A673 (cell line): ENCODE measurements around the gene CCDC63. TPM values are rescaled to one million over a fixed set of nuclear protein-coding genes. Genes with fewer than 3 reads are reported as not detected.

Source experiments
- BruUV-seq: library from RNA; stranded (reverse); fragments of 400-500 nt; replicated peaks from 2 replicates; lab custom pipeline; 2021; lab: Mats Ljungman, UMichigan
- CTCF ChIA-PET: fragments of 300-600 bp; sonication (Branson Sonifier 250); formaldehyde crosslinking; loops from one replicate; lab custom pipeline; 2022; ENCODE audit warnings: antibody characterized with exemption; lab: Charles Lee
- POLR2A ChIA-PET: fragments of 300-600 bp; sonication (Branson Sonifier 250); formaldehyde crosslinking; loops from one replicate; lab custom pipeline; 2022; ENCODE audit warnings: antibody characterized with exemption; ENCODE audit not compliant: low non-redundant PET; lab: Charles Lee
- DNase-seq: peaks from one replicate; pipeline ENCODE4 v3.0.0-alpha.2; 2015; ENCODE audit warnings: low spot score
- H3K27ac ChIP-seq: fragments of 200-600 bp; sonication (generic); 2 replicates; pipeline ENCODE4 v1.5.1; 2016; ENCODE audit warnings: mixed run types, low read depth, mild to moderate bottlenecking, mixed read lengths, antibody characterized with exemption, low read length; ENCODE audit not compliant: poor library complexity, severe bottlenecking
- H3K27me3 ChIP-seq: fragments of 200-600 bp; sonication (generic); replicated peaks from 2 replicates; pipeline ENCODE4 v1.6.1; 2017; ENCODE audit warnings: mixed run types, low read depth, mild to moderate bottlenecking, mixed read lengths, antibody characterized with exemption, low read length; ENCODE audit not compliant: insufficient read depth, poor library complexity
- H3K36me3 ChIP-seq: fragments of 200-600 bp; sonication (generic); 2 replicates; pipeline ENCODE4 v1.6.1; 2016; ENCODE audit warnings: mixed run types, mild to moderate bottlenecking, mixed read lengths, antibody characterized with exemption, low read length; ENCODE audit not compliant: insufficient read depth, poor library complexity, severe bottlenecking
- H3K4me1 ChIP-seq: fragments of 200-600 bp; sonication (generic); 2 replicates; pipeline ENCODE4 v1.6.1; 2017; ENCODE audit warnings: mixed run types, mild to moderate bottlenecking, mixed read lengths, antibody characterized with exemption, low read length; ENCODE audit not compliant: insufficient read depth, poor library complexity, severe bottlenecking
- H3K4me3 ChIP-seq: fragments of 200-600 bp; sonication (generic); 2 replicates; pipeline ENCODE4 v1.5.1; 2016; ENCODE audit warnings: low read depth, mixed run types, mild to moderate bottlenecking, mixed read lengths, low read length; ENCODE audit not compliant: poor library complexity, severe bottlenecking
- H3K9me3 ChIP-seq: fragments of 200-600 bp; sonication (generic); 2 replicates; pipeline ENCODE4 v1.6.1; 2016; ENCODE audit warnings: mixed run types, low read depth, mild to moderate bottlenecking, mixed read lengths, antibody characterized with exemption, low read length; ENCODE audit not compliant: poor library complexity, severe bottlenecking
- EZH2 ChIP-seq: fragments of 200-600 bp; sonication (generic); IDR thresholded peaks from 2 replicates; pipeline ENCODE4 v1.6.1; 2017; ENCODE audit warnings: borderline replicate concordance, low read depth, mild to moderate bottlenecking, mixed read lengths, antibody characterized with exemption, low read length; ENCODE audit not compliant: poor library complexity, severe bottlenecking
- intact Hi-C: fragments of 100-400 bp; cut with micrococcal nuclease; formaldehyde crosslinking; loops from one replicate; pipeline ENCODE4 v1.10.0; 2022; ENCODE audit not compliant: unreplicated experiment
- total RNA-seq: library from RNA; stranded (reverse); gene quantifications from 2 replicates; pipeline ENCODE4 v1.2.3, GENCODE V29; 2021
- TF ChIP-seq, protein P1 (sequence below): fragments of 300-800, 200-600 bp; sonication (generic); conservative IDR thresholded peaks from 2 replicates; pipeline ENCODE4 v1.5.1; 2017; ENCODE audit warnings: low read depth, mild to moderate bottlenecking, antibody characterized with exemption, low read length, moderate library complexity, mixed read lengths

The CCDC63 gene
- total RNA-seq, 1 experiment from 2014 or later, result 0.24 TPM

- intact Hi-C loops, result no loop called here
- H3K9me3 ChIP-seq, result no peaks in the 10 kb centered on the region
- no peak overlapping the region for H3K27ac ChIP-seq
- H3K27me3 ChIP-seq, result no peaks in the 10 kb centered on the region
- ChIA-PET POLR2A (interaction anchor here (0.6 kb wide), 1 partner anchor 287 kb away, joined by 3 read pairs; no protein-coding TSS in a partner anchor), CTCF (no interaction called here)
- no TSS peak for BruUV-seq
- TF ChIP-seq, protein P1, sequence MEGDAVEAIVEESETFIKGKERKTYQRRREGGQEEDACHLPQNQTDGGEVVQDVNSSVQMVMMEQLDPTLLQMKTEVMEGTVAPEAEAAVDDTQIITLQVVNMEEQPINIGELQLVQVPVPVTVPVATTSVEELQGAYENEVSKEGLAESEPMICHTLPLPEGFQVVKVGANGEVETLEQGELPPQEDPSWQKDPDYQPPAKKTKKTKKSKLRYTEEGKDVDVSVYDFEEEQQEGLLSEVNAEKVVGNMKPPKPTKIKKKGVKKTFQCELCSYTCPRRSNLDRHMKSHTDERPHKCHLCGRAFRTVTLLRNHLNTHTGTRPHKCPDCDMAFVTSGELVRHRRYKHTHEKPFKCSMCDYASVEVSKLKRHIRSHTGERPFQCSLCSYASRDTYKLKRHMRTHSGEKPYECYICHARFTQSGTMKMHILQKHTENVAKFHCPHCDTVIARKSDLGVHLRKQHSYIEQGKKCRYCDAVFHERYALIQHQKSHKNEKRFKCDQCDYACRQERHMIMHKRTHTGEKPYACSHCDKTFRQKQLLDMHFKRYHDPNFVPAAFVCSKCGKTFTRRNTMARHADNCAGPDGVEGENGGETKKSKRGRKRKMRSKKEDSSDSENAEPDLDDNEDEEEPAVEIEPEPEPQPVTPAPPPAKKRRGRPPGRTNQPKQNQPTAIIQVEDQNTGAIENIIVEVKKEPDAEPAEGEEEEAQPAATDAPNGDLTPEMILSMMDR, result no peak
- no peak for TF ChIP-seq EZH2
- no peak overlapping the region for H3K4me3 ChIP-seq
- H3K4me1 ChIP-seq, result no peaks in the 10 kb centered on the region
- no peaks in the 10 kb centered on the region for H3K36me3 ChIP-seq
- no peak for DNase-seq
Observed at GRCh38 chr12:110923192-110923591, 76.4 kb downstream of the CCDC63 start.

- H3K4me3 ChIP-seq, result no peak overlapping the region
- TF ChIP-seq EZH2, result no peak
- TF ChIP-seq, protein P1, result no peak
- H3K4me1 ChIP-seq, result no peaks in the 10 kb centered on the region
- H3K27ac ChIP-seq, result no peak overlapping the region
- H3K9me3 ChIP-seq, result no peaks in the 10 kb centered on the region
- intact Hi-C loops, result no loop called here
- BruUV-seq, result no TSS peak
- H3K27me3 ChIP-seq, result no peaks in the 10 kb centered on the region
- no peak for DNase-seq
- POLR2A ChIA-PET, result no interaction called here
- H3K36me3 ChIP-seq, result no peaks in the 10 kb centered on the region
- CTCF ChIA-PET, result no interaction called here
Observed at GRCh38 chr12:110923692-110924334, 77.0 kb downstream of the CCDC63 start.

DNA sequence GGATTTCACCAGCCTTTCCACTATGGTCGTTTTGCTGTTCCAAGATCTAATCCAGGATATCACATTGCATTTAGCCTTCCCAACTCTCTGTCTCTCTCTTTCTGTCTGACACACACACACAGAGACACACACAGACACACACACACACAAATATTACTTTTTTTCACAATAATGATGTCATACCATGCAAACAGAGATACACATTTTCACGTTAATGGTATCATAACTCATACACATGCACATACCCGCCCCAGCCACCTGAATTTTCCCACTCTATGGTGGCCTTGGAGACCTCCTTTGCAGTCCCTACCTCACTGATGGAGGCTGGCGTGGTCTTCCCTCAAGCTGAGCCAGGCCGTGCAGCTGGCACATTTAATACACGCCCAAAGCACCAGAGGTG is 80.8 kb downstream of the CCDC63 start:
- TF ChIP-seq, protein P1, result no peak
- TF ChIP-seq EZH2, result no peak
- CTCF ChIA-PET, result no interaction called here

More for the DNA sequence above, 80.8 kb downstream of the CCDC63 start:
- intact Hi-C loops, result no loop called here
- no TSS peak for BruUV-seq
- H3K4me3 ChIP-seq, result no peak overlapping the region
- H3K4me1 ChIP-seq, result no peaks in the 10 kb centered on the region
- DNase-seq, result no peak
- POLR2A ChIA-PET, result no interaction called here
- no peaks in the 10 kb centered on the region for H3K36me3 ChIP-seq
- H3K27ac ChIP-seq, result no peak overlapping the region
- no peaks in the 10 kb centered on the region for H3K9me3 ChIP-seq
- H3K27me3 ChIP-seq, result no peaks in the 10 kb centered on the region
